GM19372 (cell line): Measurements from ENCODE around the gene GALNT7.
"Not testable (repeated sequence)": the region's sequence is repeated elsewhere in the genome, so short reads cannot be mapped to it uniquely, and the experiment has no call there.

Source experiments
- ATAC-seq: cut with Tn5 transposase; IDR thresholded peaks from one replicate; pipeline ENCODE4 v1.9.1; 2021; ENCODE audit warnings: mild to moderate bottlenecking, low read depth, moderate library complexity; ENCODE audit not compliant: unreplicated experiment

GALNT7 gene

GRCh38 chr4:173161311-173161710 is 7.3 kb upstream of the GALNT7 start:
- ATAC-seq: no peak

DNA sequence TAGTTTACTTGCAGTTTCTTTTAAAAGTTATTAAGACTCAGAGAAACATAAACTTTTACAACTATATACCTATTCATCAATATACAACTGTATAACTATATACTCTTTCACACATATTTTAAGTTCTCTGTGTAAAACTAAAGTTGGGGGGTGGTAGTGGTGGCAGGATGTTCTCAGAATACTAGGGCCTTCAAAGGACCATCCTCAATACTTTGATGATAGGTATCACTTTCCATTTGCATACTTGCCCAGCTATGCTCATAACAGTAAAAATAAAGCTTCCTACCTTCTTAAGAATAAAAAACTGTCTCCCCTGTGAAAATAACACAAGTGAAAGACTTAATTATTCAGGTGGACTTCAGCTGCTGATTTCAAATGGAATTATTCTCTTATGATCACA is 2.9 kb upstream of the GALNT7 start:
- ATAC-seq: no peak

- no peak for ATAC-seq
These were observed 2.1 kb upstream of the GALNT7 start for GRCh38 chr4:173166491-173166890.

- no peak for ATAC-seq
These were observed 734 bp upstream of the GALNT7 start for GRCh38 chr4:173167758-173168395.

GRCh38 chr4:173169178-173169427 is 492 bp downstream of the GALNT7 start:
- no peak for ATAC-seq

GRCh38 chr4:173169428-173170181 is 994 bp downstream of the GALNT7 start:
- ATAC-seq: peak; percentile 57

DNA sequence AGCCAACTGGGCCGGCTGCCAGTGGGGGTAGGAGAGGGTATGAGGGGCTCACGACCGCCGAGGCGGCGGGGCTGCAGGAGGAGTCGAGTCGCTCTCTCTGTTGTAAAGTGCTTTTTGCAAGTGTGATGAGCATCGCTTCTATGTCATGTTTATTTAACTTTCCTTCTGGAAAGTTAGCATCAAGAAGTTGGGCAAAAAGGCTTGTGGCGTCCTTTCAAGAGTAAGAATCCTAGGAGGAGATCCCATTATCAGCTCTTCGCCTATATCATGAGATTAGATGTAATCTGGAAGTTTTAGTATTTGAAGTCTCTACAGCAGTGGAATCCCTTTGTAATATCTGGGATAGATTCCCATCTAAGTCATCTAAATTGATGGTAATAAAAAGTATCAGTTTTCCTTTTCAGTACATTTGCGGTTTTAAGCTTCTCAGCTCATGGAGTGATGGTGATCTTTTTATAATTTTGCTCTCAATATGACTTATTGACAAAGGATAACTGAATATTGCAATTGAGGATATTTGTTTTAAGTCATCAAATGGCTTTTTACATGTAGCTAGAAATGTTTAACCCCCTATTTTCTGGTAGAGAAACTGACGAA is 1.7 kb downstream of the GALNT7 start:
- no peak for ATAC-seq

GRCh38 chr4:173171098-173171497 is 2.5 kb downstream of the GALNT7 start:
- ATAC-seq: no peak

DNA sequence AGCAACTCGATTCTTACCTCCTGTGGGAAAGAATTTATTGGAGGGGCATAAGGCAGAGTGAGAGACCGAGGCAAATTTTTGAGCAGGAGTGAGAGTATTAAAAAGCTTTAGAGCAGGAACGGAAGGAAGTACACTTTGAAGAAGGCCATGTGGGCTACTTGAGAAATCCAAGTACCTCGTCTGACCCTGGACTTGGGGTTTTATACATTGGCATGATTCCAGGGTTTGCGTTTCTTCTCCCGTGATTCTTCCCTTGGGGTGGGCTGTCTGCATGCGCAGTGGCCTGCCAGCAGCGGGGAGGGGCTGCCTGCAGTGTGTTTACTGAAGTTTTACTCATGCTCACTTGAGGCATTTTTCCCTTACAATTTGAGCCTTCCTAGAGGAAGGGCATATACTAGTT is 3.4 kb downstream of the GALNT7 start:
- no peak for ATAC-seq

- no peak for ATAC-seq
These were observed 5.6 kb downstream of the GALNT7 start for GRCh38 chr4:173174184-173174583.

GRCh38 chr4:173174594-173175012 is 6.0 kb downstream of the GALNT7 start:
- no peak for ATAC-seq

DNA sequence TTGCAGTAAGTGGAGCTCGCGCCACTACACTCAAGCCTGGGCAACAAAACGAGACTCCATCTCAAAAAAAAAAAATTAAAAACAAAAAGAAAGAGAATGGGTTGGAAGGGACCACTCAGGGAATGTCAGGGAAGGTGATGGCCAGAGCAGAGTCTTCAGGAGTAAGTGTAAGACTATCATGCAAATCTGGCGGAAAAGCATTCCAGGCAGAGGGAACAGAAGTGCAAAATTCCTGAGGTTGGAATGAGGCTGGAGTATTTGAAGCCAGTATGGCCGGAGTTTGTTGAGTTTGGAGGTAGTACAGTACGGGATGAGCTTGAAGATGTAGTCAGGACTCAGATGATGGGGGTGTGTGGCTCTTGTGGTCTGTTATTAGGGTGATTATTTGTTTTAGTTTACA is 7.4 kb downstream of the GALNT7 start:
- no peak for ATAC-seq

DNA sequence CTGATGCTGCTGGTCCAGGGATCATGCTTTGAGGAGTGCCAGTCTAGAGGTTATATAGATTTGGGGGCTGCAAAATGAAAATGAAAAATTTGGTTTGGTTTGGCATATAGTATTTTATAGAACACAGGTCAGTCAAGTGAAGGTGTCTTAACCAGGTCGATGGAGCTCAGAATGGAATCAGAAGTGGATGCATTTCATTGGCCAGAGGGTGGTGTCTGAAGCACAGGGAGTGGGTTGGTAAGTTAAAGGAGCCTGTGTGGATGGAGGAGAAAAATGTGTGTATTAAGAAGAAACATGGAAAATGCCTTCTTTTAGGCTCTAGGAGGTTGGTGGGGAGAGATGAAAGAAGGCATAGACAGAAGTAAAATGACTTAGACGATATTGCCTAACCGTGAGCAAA is 8.6 kb downstream of the GALNT7 start:
- no peak for ATAC-seq

- ATAC-seq: no peak
These were observed 9.5 kb downstream of the GALNT7 start for GRCh38 chr4:173178144-173178543.

DNA sequence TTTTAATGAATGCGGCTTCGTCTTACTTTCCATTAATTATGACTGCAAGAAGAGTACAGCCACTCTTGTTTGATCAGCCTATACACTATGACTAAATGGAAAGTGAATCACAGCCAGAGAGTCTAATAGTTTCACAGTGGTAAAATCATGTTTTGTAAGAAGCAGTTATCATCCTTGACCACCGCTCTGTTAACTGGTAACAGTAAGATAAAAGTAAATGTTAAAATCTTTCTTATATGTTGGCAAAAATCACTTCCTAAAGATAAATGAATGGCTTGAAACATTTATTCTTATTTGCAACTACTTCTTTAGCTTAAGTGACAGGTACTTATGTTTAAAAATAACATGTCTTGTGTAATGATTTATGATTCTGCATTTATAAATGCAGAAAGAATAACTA is 13.2 kb downstream of the GALNT7 start:
- ATAC-seq: no peak

GRCh38 chr4:173182403-173182802 is 13.8 kb downstream of the GALNT7 start:
- ATAC-seq: no peak

DNA sequence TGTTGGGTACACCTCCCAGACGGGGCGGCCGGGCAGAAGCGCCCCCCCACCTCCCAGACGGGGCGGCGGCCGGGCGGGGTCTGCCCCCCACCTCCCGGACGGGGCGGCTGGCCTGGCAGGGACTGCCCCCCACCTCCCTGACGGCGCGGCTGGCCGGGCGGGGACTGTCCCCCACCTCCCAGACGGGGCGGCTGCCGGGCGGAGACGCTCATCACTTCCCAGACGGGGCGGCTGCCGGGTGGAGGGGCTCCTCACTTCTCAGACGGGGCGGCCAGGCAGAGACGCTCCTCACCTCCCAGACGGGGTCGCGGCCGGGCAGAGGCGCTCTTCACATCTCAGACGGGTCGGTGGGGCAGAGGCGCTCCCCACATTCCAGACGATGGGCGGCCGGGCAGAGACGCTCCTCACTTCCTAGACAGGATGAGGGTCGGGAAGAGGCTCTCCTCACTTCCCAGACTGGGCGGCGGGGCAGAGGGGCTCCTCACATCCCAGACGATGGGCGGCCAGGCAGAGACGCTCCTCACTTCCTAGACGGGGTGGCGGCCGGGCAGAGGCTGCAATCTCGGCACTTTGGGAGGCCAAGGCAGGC is 15.1 kb downstream of the GALNT7 start:
- not testable (repeated sequence) for ATAC-seq

DNA sequence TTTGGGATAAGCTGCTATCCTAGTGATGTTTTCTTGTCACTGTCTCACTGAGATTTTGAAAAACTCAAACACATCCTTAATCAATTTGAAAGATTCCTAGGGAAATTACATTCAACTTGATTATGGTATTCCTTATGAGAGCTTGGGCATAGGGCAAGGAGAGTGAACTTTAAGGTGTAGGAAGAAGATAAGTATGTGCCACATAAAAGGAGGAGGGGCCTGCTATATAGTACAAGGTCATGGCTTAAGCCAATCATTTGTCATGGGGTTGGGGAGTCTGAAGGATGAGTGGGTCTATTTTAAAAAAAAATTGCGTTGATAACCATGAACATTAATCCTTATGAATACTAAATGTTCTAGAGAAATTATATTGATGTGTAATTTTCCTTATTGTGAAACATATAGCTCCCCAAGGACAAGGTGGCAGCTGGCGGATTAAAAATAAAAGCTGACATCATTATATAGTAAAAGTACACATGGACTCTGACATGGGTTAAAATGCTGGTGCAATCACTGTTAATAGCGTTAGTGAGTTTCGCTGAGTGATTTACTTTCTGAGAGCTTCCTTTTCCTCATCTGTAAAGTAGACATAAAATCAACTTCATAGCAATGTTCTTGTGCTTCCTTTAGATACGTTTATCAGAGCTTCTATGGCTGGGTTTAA is 17.4 kb downstream of the GALNT7 start:
- no peak for ATAC-seq

GRCh38 chr4:173187732-173188131 is 19.1 kb downstream of the GALNT7 start:
- ATAC-seq: no peak

- no peak for ATAC-seq
These were observed 20.0 kb downstream of the GALNT7 start for GRCh38 chr4:173188648-173189047.

- ATAC-seq: no peak
These were observed 20.6 kb downstream of the GALNT7 start for GRCh38 chr4:173189117-173189693.
